IPS-15b (cell line): ENCODE data around the gene CLCN6.

Experiments used
- H3K27me3 ChIP-seq: one replicate; pipeline ENCODE4 v1.6.1; 2013; ENCODE audit warnings: low read length; ENCODE audit not compliant: control insufficient read depth, insufficient read depth
- H3K36me3 ChIP-seq: one replicate; pipeline ENCODE4 v1.6.1; 2013; ENCODE audit warnings: low read length; ENCODE audit not compliant: control insufficient read depth, insufficient read depth
- H3K4me1 ChIP-seq: one replicate; pipeline ENCODE4 v1.6.1; 2013; ENCODE audit warnings: mild to moderate bottlenecking, low read length; ENCODE audit not compliant: control insufficient read depth, insufficient read depth
- H3K4me3 ChIP-seq: one replicate; pipeline ENCODE4 v1.5.1; 2013; ENCODE audit warnings: low read depth, low read length
- H3K9ac ChIP-seq: one replicate; pipeline ENCODE4 v1.6.1; 2013; ENCODE audit warnings: low read depth, mild to moderate bottlenecking, low read length
- H3K9me3 ChIP-seq: one replicate; pipeline ENCODE4 v1.6.1; 2013; ENCODE audit warnings: mild to moderate bottlenecking, low read length; ENCODE audit not compliant: control insufficient read depth, insufficient read depth

Gene CLCN6

DNA sequence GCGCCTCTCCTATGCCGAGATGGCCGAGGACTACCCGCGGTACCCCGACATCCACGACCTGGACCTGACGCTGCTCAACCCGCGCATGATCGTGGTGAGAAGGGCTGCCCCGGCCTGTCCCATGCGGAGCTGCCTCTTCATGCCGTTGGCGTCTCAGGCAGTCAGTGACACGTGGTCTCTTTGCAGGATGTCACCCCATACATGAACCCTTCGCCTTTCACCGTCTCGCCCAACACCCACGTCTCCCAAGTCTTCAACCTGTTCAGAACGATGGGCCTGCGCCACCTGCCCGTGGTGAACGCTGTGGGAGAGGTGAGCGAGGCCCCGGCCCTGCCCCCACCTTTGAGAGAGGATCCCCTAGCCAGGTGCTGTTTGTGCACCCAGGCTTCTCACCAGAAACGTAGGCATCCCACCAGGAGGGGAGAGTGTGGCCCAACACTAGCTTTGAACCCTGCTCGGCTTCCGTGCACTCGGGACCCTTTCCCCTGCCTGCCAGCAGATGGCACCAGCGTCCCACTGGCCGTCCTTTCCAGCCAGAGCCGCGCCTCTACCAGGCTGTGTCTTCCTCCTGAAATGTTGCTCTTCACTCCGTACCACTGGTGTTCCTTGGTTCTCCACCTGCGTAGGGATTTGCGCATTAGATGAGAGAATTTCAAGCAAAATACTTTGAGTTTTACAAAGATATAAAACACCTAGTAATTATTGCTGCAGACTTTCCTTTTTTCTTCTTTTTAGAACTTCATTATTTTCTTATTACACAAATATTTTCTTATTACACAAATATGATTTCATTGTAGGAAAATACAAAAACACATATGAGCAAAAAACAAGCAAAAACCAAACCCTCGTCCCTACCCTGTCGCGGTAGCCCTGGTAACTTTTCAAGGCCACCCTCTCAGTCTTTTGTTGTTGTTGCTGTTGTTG is 32.6 kb downstream of the CLCN6 start:
- no peaks in the 10 kb centered on the region for H3K4me1 ChIP-seq
- no peak overlapping the region for H3K9ac ChIP-seq
- H3K27me3 ChIP-seq, result no peaks in the 10 kb centered on the region
- H3K9me3 ChIP-seq, result no peaks in the 10 kb centered on the region
- peaks cover 78% of the 10 kb centered on the region for H3K36me3 ChIP-seq
- H3K4me3 ChIP-seq, result no peak overlapping the region

DNA sequence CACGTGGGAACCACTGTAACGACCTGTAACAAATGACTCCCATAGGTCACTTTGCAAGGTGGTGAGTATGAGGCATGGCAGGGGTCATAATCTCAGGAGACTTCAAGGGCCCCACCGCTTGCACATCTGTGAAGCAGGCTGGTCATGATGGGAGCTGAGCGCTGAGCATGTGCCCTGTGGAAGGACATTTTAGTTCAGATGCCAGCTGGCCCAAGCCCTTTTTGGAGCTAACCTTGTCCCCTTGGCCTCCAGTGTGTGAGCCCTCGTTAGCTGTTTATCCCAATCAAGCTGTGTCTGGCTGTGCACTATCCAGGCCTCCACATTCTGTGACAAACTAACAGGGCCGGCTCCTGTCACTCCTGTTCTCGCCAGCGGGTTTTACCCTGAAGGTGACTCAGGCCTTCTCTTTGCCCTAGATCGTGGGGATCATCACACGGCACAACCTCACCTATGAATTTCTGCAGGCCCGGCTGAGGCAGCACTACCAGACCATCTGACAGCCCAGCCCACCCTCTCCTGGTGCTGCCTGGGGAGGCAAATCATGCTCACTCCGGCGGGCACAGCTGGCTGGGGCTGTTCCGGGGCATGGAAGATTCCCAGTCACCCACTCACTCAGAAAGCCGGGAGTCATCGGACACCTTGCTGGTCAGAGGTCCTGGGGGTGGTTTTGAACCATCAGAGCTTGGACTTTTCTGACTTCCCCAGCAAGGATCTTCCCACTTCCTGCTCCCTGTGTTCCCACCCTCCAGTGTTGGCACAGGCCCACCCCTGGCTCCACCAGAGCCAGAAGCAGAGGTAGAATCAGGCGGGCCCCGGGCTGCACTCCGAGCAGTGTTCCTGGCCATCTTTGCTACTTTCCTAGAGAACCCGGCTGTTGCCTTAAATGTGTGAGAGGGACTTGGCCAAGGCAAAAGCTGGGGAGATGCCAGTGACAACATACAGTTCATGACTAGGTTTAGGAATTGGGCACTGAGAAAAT is 34.0 kb downstream of the CLCN6 start:
- H3K4me1 ChIP-seq, result no peaks in the 10 kb centered on the region

DNA sequence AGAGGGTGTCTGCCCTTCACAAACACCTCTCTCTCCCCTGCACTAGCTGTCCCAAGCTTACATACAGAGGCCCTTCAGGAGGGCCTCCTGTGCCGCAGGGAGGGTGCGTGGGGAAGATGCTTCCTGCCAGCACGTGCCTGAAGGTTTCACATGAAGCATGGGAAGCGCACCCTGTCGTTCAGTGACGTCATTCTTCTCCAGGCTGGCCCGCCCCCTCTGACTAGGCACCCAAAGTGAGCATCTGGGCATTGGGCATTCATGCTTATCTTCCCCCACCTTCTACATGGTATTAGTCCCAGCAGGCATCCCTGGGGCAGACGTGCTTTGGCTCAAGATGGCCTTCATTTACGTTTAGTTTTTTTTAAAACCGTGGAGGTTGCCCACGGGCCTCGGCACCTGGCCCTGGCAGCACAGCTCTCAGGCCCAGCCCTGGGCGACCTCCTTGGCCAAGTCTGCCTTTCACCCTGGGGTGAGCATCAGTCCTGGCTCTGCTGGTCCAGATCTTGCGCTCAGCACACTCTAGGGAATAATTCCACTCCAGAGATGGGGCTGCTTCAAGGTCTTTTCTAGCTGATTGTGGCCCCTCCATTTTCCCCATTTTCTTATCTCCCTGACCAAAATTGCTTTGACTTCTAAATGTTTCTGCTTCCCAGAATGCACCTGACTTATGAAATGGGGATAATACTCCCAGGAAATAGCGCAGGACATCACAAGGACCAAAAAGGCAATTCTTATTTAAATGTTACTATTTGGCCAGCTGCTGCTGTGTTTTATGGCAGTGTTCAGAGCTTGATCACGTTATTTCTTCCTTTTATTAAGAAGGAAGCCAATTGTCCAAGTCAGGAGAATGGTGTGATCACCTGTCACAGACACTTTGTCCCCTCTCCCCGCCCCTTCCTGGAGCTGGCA is 35.5 kb downstream of the CLCN6 start:
- Histone ChIP-seq H3K36me3 (peaks cover 56% of the 10 kb centered on the region), H3K4me1 (no peaks in the 10 kb centered on the region)

More for the DNA sequence above, 34.0 kb downstream of the CLCN6 start:
- no peaks in the 10 kb centered on the region for H3K9me3 ChIP-seq
- no peaks in the 10 kb centered on the region for H3K27me3 ChIP-seq
- no peak overlapping the region for H3K9ac ChIP-seq
- no peak overlapping the region for H3K4me3 ChIP-seq
- peaks cover 70% of the 10 kb centered on the region for H3K36me3 ChIP-seq

GRCh38 chr1:11842154-11843041 is 36.4 kb downstream of the CLCN6 start:
- Histone ChIP-seq H3K36me3 (peaks cover 50% of the 10 kb centered on the region), H3K4me3 (no peak overlapping the region), H3K4me1 (no peaks in the 10 kb centered on the region), H3K27me3 (no peaks in the 10 kb centered on the region), H3K9ac (no peak overlapping the region), H3K9me3 (no peaks in the 10 kb centered on the region)

More for the DNA sequence above, 35.5 kb downstream of the CLCN6 start:
- no peaks in the 10 kb centered on the region for H3K9me3 ChIP-seq
- H3K4me3 ChIP-seq, result no peak overlapping the region
- no peaks in the 10 kb centered on the region for H3K27me3 ChIP-seq
- H3K9ac ChIP-seq, result no peak overlapping the region

DNA sequence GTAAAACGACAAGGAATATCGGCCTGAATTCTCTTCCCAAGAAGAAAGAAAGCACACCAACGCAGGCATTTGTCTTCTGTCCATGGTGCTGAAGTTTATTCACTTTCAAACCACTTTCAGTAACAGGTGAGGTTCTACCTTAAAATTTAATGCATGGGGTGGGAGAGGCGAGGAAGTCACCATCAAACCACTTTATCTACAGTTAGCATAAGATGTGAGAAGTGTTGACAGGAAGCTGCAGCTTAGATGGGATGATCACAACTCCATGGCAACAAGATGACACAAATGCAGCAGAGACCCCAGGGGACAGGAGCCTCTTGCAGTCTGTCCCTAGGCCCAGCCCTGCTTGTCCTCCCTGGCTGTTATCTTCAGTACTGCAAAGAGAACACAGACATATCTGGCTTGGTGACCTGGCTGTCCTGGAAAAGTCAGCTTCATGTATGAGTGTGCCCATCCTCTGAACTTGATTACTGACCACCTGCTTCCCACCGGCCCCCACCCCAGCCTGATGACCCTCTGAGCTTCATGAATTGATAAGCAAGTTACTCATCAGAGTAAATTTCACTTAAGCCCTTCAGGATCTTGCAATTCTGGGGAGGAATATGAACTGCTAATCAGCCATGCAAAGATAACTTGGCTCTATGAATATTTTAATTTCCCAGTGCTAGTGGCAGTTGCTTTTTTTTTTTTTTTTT is 39.8 kb downstream of the CLCN6 start:
- no peaks in the 10 kb centered on the region for H3K4me1 ChIP-seq
- no peaks in the 10 kb centered on the region for H3K27me3 ChIP-seq
- no peak overlapping the region for H3K4me3 ChIP-seq
- H3K9ac ChIP-seq, result no peak overlapping the region
- no peaks in the 10 kb centered on the region for H3K9me3 ChIP-seq
- peaks cover 25% of the 10 kb centered on the region for H3K36me3 ChIP-seq

DNA sequence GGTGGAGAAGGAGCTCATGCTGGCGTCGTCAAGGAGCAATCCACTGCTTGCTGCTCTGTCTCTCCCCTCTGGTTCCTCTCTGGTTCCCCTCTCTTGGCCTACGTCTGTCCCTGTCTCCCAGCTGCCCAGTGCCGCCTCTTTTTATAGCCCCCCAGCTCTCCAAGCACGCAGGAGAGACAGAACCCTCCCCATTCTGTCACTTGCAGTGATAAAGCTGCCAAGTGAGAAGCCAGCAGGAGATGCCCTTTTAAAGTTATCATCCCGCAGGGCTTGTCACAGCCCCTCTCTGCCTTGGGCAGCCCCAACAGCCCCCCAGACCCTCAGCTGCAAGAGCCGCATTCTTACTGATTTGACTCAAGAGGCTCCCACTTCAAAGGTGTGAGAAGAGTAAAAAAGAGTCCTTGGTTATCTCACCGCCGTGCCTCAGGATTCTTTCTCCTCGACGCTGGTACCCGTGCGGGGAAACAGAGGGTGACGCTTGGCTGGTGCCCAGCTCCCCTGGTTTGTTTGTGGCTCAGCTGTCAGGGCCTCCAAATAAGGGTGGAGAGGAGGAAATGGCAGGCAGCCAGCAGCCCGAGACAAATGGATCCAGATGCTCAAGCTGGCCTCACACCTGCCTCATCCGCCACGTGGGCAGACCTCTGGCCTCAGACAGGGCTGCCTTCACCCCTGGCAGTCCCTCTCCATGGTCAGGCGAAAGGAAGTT is 41.8 kb downstream of the CLCN6 start, which contains the start of gene NPPA:
NPPA (minus strand) TSS at position 117 of the 706 bp plus-strand sequence; CDS start at position 18, 99 bp downstream.
- no peaks in the 10 kb centered on the region for H3K9me3 ChIP-seq
- no peak within 1 kb of the TSS for H3K4me3 ChIP-seq
- no peak within 1 kb of the TSS for H3K9ac ChIP-seq
- peaks cover 8% of the 10 kb centered on the region for H3K36me3 ChIP-seq
- no peaks in the 10 kb centered on the region for H3K27me3 ChIP-seq
- H3K4me1 ChIP-seq, result no peaks in the 10 kb centered on the region

- Histone ChIP-seq H3K4me1 (no peaks in the 10 kb centered on the region), H3K4me3 (no peak overlapping the region), H3K36me3 (peaks cover 8% of the 10 kb centered on the region)
Observed at GRCh38 chr1:11848373-11848700, 42.3 kb downstream of the CLCN6 start.

GRCh38 chr1:11850156-11850555 is 44.2 kb downstream of the CLCN6 start:
- peaks cover 2% of the 10 kb centered on the region for H3K36me3 ChIP-seq
- H3K9me3 ChIP-seq, result no peaks in the 10 kb centered on the region
- no peak overlapping the region for H3K9ac ChIP-seq
- H3K4me1 ChIP-seq, result no peaks in the 10 kb centered on the region
- no peak overlapping the region for H3K4me3 ChIP-seq
- H3K27me3 ChIP-seq, result no peaks in the 10 kb centered on the region

More at GRCh38 chr1:11848373-11848700, 42.3 kb downstream of the CLCN6 start:
- H3K27me3 ChIP-seq, result no peaks in the 10 kb centered on the region
- H3K9me3 ChIP-seq, result no peaks in the 10 kb centered on the region
- no peak overlapping the region for H3K9ac ChIP-seq

DNA sequence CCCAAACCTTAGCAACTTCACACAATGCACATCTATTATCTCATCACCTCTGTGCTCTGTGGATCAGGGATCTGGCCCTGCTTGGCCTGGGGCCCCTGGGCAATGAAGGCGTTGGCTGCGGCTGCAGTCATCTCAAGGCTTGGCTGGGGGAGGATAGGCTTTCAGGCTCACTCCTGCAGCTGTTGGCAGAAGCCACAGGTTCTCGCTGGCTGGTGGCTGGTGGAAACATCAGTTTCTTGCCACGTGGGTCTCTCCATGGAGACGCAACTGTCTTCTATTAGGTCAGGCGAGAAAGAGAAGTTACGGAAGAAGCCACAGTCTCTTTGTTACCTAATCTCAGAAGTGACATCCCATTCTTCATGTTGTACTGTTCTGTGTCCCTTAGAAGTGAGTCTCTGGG is 45.2 kb downstream of the CLCN6 start:
- no peak overlapping the region for H3K9ac ChIP-seq
- H3K4me1 ChIP-seq, result no peaks in the 10 kb centered on the region
- H3K4me3 ChIP-seq, result no peak overlapping the region
- no peaks in the 10 kb centered on the region for H3K27me3 ChIP-seq
- no peaks in the 10 kb centered on the region for H3K9me3 ChIP-seq
- peaks cover 2% of the 10 kb centered on the region for H3K36me3 ChIP-seq
